Loucy (cell line): ENCODE results near the gene WASF2.

Experiments used
- H2AFZ ChIP-seq: fragments of 200-600 bp; sonication (generic); 2 replicates; pipeline ENCODE4 v1.6.0; 2016; ENCODE audit warnings: antibody characterized with exemption, mild to moderate bottlenecking, low read length, moderate library complexity
- H3F3A ChIP-seq: fragments of 200-600 bp; 2 replicates; pipeline ENCODE4 v1.6.0; 2016; ENCODE audit warnings: antibody characterized with exemption, low read depth, mild to moderate bottlenecking
- H3K27me3 ChIP-seq: fragments of 200-600 bp; sonication (generic); 2 replicates; pipeline ENCODE4 v1.6.1; 2014; ENCODE audit warnings: low read length, mild to moderate bottlenecking; ENCODE audit not compliant: insufficient read depth, poor library complexity, severe bottlenecking
- H3K36me3 ChIP-seq: fragments of 200-600 bp; sonication (generic); 2 replicates; pipeline ENCODE4 v1.6.1; 2016; ENCODE audit warnings: low read length; ENCODE audit not compliant: insufficient read depth
- H3K4me1 ChIP-seq: fragments of 200-600 bp; sonication (generic); 2 replicates; pipeline ENCODE4 v1.5.1; 2014; ENCODE audit warnings: low read length, mild to moderate bottlenecking; ENCODE audit not compliant: insufficient read depth, poor library complexity, severe bottlenecking
- H3K4me2 ChIP-seq: fragments of 200-600 bp; sonication (generic); 2 replicates; pipeline ENCODE4 v1.6.0; 2014; ENCODE audit warnings: antibody characterized with exemption, low read length, low read depth, mild to moderate bottlenecking; ENCODE audit not compliant: poor library complexity, severe bottlenecking
- H3K4me3 ChIP-seq: fragments of 200-600 bp; sonication (generic); 2 replicates; pipeline ENCODE4 v1.5.1; 2014; ENCODE audit warnings: low read length, mild to moderate bottlenecking, mixed read lengths; ENCODE audit not compliant: poor library complexity, severe bottlenecking
- H3K79me2 ChIP-seq: fragments of 200-600 bp; sonication (generic); 2 replicates; pipeline ENCODE4 v1.6.1; 2014; ENCODE audit warnings: low read length; ENCODE audit not compliant: insufficient read depth
- H3K9ac ChIP-seq: fragments of 200-600 bp; sonication (generic); 2 replicates; pipeline ENCODE4 v1.6.0; 2014; ENCODE audit warnings: mild to moderate bottlenecking, low read depth, low read length, moderate library complexity; ENCODE audit not compliant: poor library complexity, severe bottlenecking
- H3K9me2 ChIP-seq: fragments of 200-600 bp; sonication (generic); replicated peaks from 2 replicates; pipeline ENCODE4 v1.6.1; 2016; ENCODE audit warnings: low read depth, low read length, mixed read lengths
- H3K9me3 ChIP-seq: fragments of 200-600 bp; sonication (generic); 2 replicates; pipeline ENCODE4 v1.6.1; 2014; ENCODE audit warnings: mild to moderate bottlenecking, antibody characterized with exemption, low read length, low read depth; ENCODE audit not compliant: insufficient read depth
- H4K20me1 ChIP-seq: fragments of 200-600 bp; sonication (generic); 2 replicates; pipeline ENCODE4 v1.6.0; 2014; ENCODE audit warnings: antibody characterized with exemption, low read length, mild to moderate bottlenecking; ENCODE audit not compliant: insufficient read depth, poor library complexity, severe bottlenecking
- EZH2phosphoT487 ChIP-seq: fragments of 200-600 bp; IDR thresholded peaks from 2 replicates; pipeline ENCODE4 v1.6.1; 2018; ENCODE audit warnings: antibody characterized with exemption, mild to moderate bottlenecking, moderate library complexity, borderline replicate concordance
- TF ChIP-seq, protein P1 (sequence below): fragments of 200-600 bp; sonication (generic); conservative IDR thresholded peaks from 2 replicates; pipeline ENCODE4 v1.5.1; 2014; ENCODE audit warnings: mild to moderate bottlenecking, antibody characterized with exemption, low read length

WASF2 gene

DNA sequence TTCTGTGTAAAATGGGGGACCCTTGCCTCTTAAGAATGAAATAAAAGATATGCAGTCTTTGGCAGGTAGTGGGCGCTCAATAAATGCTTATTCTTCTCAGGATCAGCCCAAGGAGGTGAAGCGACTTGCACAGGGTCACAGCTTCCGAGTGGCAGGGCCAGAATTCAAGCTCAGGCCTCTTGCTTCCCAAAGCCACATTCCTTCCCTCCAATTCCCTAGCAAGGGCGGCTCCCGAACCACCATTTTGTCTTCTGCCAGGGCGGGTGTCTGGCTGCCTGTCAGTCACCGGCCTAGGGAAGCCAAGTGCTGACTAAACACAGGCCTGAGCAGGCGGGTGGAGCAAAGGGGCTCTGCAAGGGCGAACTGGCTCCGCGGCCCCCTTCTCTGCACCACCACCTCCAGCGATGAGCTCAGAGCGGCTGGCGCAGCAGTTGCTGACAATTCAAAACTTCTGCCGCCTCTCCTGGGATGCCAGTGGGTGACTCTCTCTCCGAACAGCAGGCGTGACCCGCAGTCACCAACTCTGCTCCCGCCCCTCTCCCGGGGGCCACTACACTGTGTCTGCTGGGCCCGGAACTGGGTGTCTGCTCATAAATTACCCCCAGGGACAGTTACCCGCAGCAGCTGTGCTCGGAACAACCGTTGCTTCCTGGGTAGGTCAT, 86.8 kb downstream of the WASF2 start:
- Histone ChIP-seq H3K27me3 (no peaks in the 10 kb centered on the region), H3K79me2 (no peaks in the 10 kb centered on the region; the same call in 1 of the 2 replicates), H3K9ac (peak overlapping the region; percentile 91), H3K36me3 (peaks cover 15% of the 10 kb centered on the region; the same call in 1 of the 2 replicates), H3K4me2 (peak overlapping the region; percentile 87), H3K9me3 (no peaks in the 10 kb centered on the region), H2AFZ (no peak overlapping the region), H3K9me2 (no peaks in the 10 kb centered on the region), H3F3A (peaks cover 20% of the 10 kb centered on the region; the same call in 1 of the 2 replicates), H4K20me1 (no peaks in the 10 kb centered on the region), H3K4me3 (peak overlapping the region; percentile 71), H3K4me1 (peaks cover 48% of the 10 kb centered on the region)
- TF ChIP-seq, protein P1, sequence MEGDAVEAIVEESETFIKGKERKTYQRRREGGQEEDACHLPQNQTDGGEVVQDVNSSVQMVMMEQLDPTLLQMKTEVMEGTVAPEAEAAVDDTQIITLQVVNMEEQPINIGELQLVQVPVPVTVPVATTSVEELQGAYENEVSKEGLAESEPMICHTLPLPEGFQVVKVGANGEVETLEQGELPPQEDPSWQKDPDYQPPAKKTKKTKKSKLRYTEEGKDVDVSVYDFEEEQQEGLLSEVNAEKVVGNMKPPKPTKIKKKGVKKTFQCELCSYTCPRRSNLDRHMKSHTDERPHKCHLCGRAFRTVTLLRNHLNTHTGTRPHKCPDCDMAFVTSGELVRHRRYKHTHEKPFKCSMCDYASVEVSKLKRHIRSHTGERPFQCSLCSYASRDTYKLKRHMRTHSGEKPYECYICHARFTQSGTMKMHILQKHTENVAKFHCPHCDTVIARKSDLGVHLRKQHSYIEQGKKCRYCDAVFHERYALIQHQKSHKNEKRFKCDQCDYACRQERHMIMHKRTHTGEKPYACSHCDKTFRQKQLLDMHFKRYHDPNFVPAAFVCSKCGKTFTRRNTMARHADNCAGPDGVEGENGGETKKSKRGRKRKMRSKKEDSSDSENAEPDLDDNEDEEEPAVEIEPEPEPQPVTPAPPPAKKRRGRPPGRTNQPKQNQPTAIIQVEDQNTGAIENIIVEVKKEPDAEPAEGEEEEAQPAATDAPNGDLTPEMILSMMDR: peak; percentile 69
- TF ChIP-seq EZH2phosphoT487: no peak

DNA sequence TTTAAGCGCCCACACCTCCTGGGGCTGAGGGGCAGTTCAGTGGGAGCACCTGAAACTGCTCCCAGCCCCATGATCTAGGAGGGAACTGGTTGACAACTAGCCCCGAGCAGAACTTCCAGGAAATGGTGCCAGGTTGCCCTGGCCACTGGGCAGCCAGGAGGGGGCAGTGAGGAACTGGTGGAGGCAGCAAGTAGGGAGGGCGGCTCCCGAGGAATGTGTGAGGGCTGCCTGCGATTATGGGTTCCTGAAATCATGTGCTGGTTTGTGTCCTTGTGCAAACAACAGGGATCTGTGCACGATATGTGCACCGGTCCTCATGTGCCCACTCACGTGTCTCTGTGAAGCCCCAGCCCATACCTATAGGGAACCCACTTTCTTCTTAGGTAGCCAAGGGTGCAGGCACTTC, 87.6 kb downstream of the WASF2 start:
- H3F3A ChIP-seq: peaks cover 20% of the 10 kb centered on the region; the same call in 1 of the 2 replicates
- no peaks in the 10 kb centered on the region for H3K27me3 ChIP-seq
- peak overlapping the region; percentile 87 for H3K4me2 ChIP-seq
- H4K20me1 ChIP-seq: no peaks in the 10 kb centered on the region
- no peaks in the 10 kb centered on the region; the same call in 1 of the 2 replicates for H3K79me2 ChIP-seq
- no peak overlapping the region for H2AFZ ChIP-seq
- H3K9me2 ChIP-seq: no peaks in the 10 kb centered on the region
- peak overlapping the region; percentile 91 for H3K9ac ChIP-seq
- TF ChIP-seq EZH2phosphoT487: no peak
- TF ChIP-seq, protein P1: peak; percentile 56
- H3K9me3 ChIP-seq: no peaks in the 10 kb centered on the region
- peaks cover 48% of the 10 kb centered on the region for H3K4me1 ChIP-seq
- peaks cover 7% of the 10 kb centered on the region; the same call in 1 of the 2 replicates for H3K36me3 ChIP-seq
- H3K4me3 ChIP-seq: peak overlapping the region; percentile 71

DNA sequence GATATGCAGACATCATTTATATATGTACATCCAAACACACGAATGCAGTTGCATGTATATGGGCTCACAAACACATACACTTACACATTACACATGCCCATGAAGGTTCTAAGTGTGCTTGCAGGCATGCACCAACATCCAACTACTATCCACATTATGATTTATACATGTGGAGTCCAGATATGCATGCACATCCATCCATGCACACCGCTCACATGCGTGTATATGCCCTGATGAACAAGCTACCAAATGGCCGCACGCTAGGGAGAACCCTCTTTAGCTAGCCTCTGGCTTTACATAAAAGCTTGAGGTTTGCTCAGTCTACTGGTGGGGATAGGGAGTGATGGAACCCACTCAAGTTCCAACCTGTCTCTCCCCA, 89.0 kb downstream of the WASF2 start:
- Histone ChIP-seq H3K9me2 (no peaks in the 10 kb centered on the region), H3K9ac (peak overlapping the region; percentile 91), H3K4me1 (peaks cover 48% of the 10 kb centered on the region), H3K4me2 (no peak overlapping the region), H3K9me3 (no peaks in the 10 kb centered on the region), H3K79me2 (no peaks in the 10 kb centered on the region; the same call in 1 of the 2 replicates), H2AFZ (no peak overlapping the region), H3K36me3 (no peaks in the 10 kb centered on the region), H3F3A (peaks cover 20% of the 10 kb centered on the region; the same call in 1 of the 2 replicates), H4K20me1 (no peaks in the 10 kb centered on the region), H3K4me3 (no peak overlapping the region), H3K27me3 (no peaks in the 10 kb centered on the region)
- TF ChIP-seq, protein P1: no peak
- TF ChIP-seq EZH2phosphoT487: no peak
